Activated CD8-positive, alpha-beta memory T cell treated with anti-CD3 and anti-CD28 coated beads for 36 hours (primary cell): Measurements from ENCODE around the gene ASTN2. TPM values are rescaled to one million over a fixed set of nuclear protein-coding genes. Genes with fewer than 3 reads are reported as not detected.

Experiments used
- CTCF ChIA-PET: fragments of 350-600 bp; sonication (Branson Sonifier 250); formaldehyde crosslinking; loops from one replicate; lab custom pipeline; 2021; ENCODE audit warnings: antibody characterized with exemption; lab: Charles Lee
- POLR2A ChIA-PET: fragments of 350-600 bp; sonication (Branson Sonifier 250); formaldehyde crosslinking; loops from one replicate; lab custom pipeline; 2021; ENCODE audit warnings: antibody characterized with exemption; lab: Charles Lee
- total RNA-seq, 2 experiments: library from RNA; stranded (reverse); gene quantifications; one replicate each; pipeline ENCODE4 v1.2.3, GENCODE V29; 2021

Gene ASTN2
- total RNA-seq, 2 experiments from 2014 or later, result 3.1 to 4.3 TPM

GRCh38 chr9:117145811-117146490 lies 268.9 kb downstream of the ASTN2 start:
- ChIA-PET POLR2A (no interaction called here), CTCF (no interaction called here)

DNA sequence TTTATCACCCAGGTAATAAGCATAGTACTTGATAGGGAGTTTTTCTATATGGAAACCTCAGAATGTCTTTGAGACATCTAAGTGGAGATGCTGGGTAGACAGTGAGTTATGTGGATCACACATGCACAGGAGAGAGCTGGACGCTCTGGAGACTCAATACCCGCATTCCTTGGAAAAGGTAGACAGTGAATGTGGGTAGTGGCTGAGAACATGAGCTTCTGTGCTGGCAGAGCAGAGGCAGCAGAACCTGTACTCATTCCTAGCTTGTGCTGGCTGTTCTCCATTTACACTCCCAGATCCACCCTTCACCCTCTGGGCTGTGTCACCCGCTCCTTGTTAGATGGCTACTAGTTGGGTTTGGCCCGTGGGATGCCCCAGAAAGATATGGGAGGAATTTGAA lies 269.8 kb downstream of the ASTN2 start:
- CTCF ChIA-PET, result no interaction called here

DNA sequence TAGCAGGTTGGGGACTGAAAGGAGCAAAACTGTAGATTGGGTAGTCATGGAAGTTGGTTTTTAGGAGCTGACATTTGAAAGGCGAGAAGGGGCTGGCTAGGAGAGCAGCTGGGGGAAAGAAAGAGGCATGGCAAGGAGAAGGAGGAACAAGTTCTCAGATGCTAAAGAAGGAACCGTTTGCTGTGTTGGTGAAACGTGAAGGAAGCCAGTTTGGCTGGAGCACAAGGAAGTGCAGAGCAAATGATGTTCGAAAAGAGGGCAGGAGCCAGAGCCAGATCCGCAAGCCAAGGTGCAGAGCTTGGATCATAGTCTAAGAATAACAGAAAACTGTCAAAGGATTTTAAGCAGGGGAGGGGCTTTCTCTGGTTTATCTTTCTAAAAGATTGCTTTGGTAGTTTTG lies 276.6 kb downstream of the ASTN2 start:
- ChIA-PET CTCF (no interaction called here), POLR2A (no interaction called here)

More for the DNA sequence above, 269.8 kb downstream of the ASTN2 start:
- POLR2A ChIA-PET, result no interaction called here

GRCh38 chr9:117136461-117136860 lies 278.4 kb downstream of the ASTN2 start:
- ChIA-PET POLR2A (no interaction called here), CTCF (no interaction called here)

- CTCF ChIA-PET, result no interaction called here
- POLR2A ChIA-PET, result no interaction called here
Observed at GRCh38 chr9:117135501-117136098, 279.3 kb downstream of the ASTN2 start.

DNA sequence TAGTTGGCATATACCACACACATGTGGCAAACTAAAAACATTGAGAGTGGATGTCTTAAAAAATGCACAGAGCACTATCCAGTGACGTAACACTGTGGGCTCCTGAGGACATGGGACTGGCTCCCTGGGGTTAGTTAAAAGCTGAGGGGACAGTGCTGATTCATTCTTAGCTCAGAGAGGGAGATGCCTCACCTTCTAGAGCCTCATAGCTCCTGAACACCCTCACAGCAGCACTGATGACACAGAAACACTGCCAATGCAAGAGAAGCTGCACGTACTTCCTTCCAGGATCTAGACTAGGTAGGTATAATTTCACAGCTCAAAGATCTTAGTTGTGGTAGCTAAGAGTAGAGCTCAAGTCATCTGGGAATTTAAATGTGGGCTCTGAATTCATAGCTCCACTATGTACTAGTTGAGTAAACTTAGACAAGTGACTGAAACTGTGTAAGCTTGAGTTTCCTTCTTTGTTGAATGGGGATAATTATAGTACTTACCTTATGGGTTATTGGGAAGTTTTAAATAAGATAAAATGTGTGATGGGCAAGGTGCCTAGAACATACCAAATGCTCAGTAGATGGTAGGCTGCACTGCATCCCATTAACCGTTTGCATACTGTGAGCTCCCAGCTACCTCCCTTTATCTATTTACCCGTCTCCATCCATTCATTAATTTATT lies 279.9 kb downstream of the ASTN2 start:
- CTCF ChIA-PET, result no interaction called here
- POLR2A ChIA-PET, result no interaction called here

GRCh38 chr9:117126871-117127270 lies 288.0 kb downstream of the ASTN2 start:
- ChIA-PET CTCF (no interaction called here), POLR2A (no interaction called here)

DNA sequence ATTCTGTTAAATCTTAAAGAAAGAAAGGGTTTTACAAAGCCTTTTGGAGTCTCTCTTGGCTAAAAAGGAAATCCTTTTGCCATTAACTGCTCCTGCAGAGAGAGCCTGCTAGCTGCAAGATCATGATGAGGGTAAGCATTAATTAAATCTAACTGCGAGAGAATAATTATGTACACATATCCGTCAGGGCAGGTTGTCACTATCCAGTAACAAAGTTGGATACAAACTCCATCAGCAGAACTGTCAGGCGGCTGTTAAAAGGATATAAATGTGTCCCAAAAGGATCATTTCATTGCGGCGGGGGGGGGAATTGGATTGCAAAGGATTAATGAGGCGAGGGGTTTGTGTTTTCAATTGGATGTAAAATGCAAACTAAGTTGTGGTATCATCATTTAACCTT lies 289.3 kb downstream of the ASTN2 start:
- CTCF ChIA-PET, result no interaction called here
- POLR2A ChIA-PET, result no interaction called here

DNA sequence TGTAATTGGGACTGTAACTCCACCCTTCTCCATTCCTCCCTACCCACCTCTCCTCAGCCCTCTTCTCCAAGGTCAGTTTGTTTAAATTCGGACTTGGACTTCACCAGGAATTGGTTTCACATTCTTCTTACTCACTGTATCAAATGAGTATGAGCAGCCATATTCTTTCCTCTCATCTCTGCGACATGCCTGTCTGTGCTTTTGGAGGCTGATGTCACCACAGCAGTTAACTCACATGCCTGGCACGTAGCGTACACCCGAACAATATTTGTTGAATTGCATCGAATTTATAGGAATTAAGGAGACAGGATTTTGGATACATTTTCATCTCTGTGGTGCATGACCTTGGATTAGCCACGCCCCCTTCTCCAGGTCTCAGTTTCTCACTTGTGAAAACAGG lies 291.1 kb downstream of the ASTN2 start:
- ChIA-PET CTCF (no interaction called here), POLR2A (no interaction called here)

DNA sequence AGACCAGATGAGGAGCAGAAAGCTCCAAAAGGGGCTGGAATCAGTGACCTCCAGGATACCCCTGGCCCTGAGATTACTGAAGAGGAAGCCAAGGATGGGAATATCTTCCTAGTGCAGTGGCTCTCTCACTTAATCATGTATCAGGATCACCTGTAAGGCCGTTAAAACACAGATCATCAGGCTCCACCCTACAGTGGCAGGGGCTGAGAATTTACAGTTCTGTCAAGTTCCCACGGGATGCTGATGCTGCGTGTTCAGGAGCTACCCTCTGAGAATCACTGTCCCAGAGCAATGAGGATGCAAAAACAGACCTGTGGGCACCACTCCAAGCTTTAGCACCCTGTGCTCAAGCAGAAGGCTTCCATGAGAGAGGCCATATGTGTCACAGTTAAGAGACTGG lies 291.9 kb downstream of the ASTN2 start:
- ChIA-PET CTCF (no interaction called here), POLR2A (no interaction called here)

DNA sequence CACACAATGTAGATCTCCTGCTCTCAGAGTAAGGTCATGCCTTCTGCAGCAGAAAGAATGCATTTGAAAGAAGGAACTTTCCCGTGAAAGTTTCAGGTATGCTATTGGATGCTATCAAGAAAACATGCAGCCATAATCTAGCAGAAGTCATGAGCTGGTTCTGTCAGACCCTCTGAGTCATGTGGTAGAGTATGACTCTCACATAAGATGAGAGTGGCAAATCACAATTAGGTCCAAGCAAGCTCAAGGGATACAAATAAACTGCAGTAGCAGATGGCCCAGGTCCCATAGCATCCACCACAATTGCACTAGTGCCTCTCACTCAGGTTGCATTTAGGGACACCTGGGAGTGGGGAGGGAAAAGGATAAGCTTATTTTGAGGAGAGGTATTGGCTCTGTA lies 292.8 kb downstream of the ASTN2 start:
- CTCF ChIA-PET, result no interaction called here

DNA sequence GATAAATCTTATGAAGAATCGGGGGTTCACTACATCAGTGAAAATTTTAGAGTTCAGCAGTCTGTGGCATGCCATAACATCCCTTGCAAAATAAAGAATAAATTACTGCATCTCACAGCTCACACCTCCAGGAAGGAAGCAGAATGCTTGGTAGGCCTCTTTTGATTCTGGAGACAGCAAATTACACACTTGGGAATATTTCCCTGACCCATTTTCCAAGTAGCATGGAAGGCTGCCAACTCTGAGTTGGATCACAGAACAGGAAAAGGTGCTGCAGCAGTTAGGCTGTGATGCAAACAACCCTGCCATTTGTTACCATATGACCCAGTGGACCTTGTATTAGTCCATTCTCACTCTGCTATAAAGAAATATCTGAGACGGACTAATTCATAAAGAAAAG lies 293.5 kb downstream of the ASTN2 start:
- POLR2A ChIA-PET, result no interaction called here
- CTCF ChIA-PET, result no interaction called here

More for the DNA sequence above, 292.8 kb downstream of the ASTN2 start:
- POLR2A ChIA-PET, result no interaction called here

- ChIA-PET POLR2A (no interaction called here), CTCF (no interaction called here)
Observed at GRCh38 chr9:117120061-117120460, 294.8 kb downstream of the ASTN2 start.

DNA sequence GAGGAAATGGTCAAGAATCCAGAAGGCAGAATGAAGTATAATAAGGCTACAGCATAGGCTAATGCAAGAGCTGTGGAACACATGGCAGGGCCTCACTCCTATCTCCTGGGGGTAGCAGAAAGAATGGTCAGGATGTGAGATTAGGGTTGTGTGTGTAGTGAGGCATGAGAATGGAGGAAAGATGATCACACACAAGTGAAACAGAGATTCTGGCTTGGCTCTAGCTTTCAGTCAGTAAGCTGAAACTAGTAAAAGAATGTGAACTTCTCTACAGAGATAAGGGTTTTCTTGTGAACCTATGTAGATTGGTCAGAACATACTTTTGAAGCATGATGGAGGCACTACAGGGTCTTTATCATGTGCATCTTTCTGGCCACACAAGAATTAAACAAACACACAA lies 298.8 kb downstream of the ASTN2 start:
- ChIA-PET CTCF (no interaction called here), POLR2A (no interaction called here)

- CTCF ChIA-PET, result no interaction called here
Observed at GRCh38 chr9:117114768-117115167, 300.1 kb downstream of the ASTN2 start.

GRCh38 chr9:117104716-117105495 lies 310.0 kb downstream of the ASTN2 start:
- ChIA-PET CTCF (no interaction called here), POLR2A (no interaction called here)

More at GRCh38 chr9:117114768-117115167, 300.1 kb downstream of the ASTN2 start:
- POLR2A ChIA-PET, result no interaction called here

GRCh38 chr9:117104206-117104605 lies 310.7 kb downstream of the ASTN2 start:
- ChIA-PET POLR2A (no interaction called here), CTCF (no interaction called here)

DNA sequence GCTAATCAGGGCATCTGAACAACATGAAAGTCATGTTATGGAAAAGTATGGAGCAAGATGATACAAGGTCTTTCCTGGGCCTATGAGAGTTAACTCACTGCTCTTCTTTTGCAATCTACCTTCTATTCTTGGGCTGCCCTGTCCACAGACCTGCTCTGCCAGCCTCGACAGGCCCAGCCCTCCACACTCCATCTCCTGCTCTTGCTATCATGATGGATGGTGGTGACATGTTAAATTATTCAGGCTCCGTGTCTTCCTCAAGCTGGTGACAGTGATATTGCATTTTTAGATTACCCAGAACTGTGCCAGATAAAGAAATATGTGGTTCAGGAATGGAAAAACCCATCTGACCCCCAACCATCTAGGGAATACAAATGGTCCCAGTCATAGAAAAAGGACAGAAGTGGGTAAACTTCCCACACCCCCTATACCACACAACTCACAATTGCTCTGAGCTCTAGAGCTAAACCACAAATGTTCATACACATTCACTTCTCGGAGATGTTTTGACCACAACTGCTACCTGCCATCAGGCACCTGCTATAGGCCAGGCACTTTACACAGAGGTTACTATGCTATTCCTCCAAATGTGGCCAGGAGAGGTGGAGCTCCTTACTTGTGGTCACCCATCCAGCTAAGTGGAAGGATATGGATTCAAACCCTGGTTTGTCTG lies 311.3 kb downstream of the ASTN2 start:
- CTCF ChIA-PET, result no interaction called here
- POLR2A ChIA-PET, result no interaction called here

GRCh38 chr9:117101008-117101407 lies 313.8 kb downstream of the ASTN2 start:
- POLR2A ChIA-PET, result no interaction called here
- CTCF ChIA-PET, result no interaction called here

- CTCF ChIA-PET, result no interaction called here
- POLR2A ChIA-PET, result no interaction called here
Observed at GRCh38 chr9:117098331-117098730, 316.5 kb downstream of the ASTN2 start.
